A673 (cell line): ENCODE measurements around the gene TCAIM. TPM values are rescaled to one million over a fixed set of nuclear protein-coding genes. Genes with fewer than 3 reads are reported as not detected.
A peak's percentile ranks its signal among the peaks of the same experiment; 100 is the strongest.

ENCODE experiments used
- Bru-seq: library from RNA; stranded (reverse); fragments of 400-500 nt; gene quantifications from one replicate; lab custom pipeline; 2021; lab: Mats Ljungman, UMichigan
- BruChase-seq, 2 experiments: library from RNA; stranded (reverse); fragments of 400-500 nt; gene quantifications; one replicate each; lab custom pipeline; 2021; lab: Mats Ljungman, UMichigan
- BruUV-seq: library from RNA; stranded (reverse); fragments of 400-500 nt; replicated peaks from 2 replicates; lab custom pipeline; 2021; lab: Mats Ljungman, UMichigan
- CTCF ChIA-PET: fragments of 300-600 bp; sonication (Branson Sonifier 250); formaldehyde crosslinking; loops from one replicate; lab custom pipeline; 2022; ENCODE audit warnings: antibody characterized with exemption; lab: Charles Lee
- POLR2A ChIA-PET: fragments of 300-600 bp; sonication (Branson Sonifier 250); formaldehyde crosslinking; loops from one replicate; lab custom pipeline; 2022; ENCODE audit warnings: antibody characterized with exemption; ENCODE audit not compliant: low non-redundant PET; lab: Charles Lee
- DNase-seq: peaks from one replicate; pipeline ENCODE4 v3.0.0-alpha.2; 2015; ENCODE audit warnings: low spot score
- H3K27ac ChIP-seq: fragments of 200-600 bp; sonication (generic); 2 replicates; pipeline ENCODE4 v1.5.1; 2016; ENCODE audit warnings: mixed run types, low read depth, mild to moderate bottlenecking, mixed read lengths, antibody characterized with exemption, low read length; ENCODE audit not compliant: poor library complexity, severe bottlenecking
- H3K27me3 ChIP-seq: fragments of 200-600 bp; sonication (generic); replicated peaks from 2 replicates; pipeline ENCODE4 v1.6.1; 2017; ENCODE audit warnings: mixed run types, low read depth, mild to moderate bottlenecking, mixed read lengths, antibody characterized with exemption, low read length; ENCODE audit not compliant: insufficient read depth, poor library complexity
- H3K36me3 ChIP-seq: fragments of 200-600 bp; sonication (generic); 2 replicates; pipeline ENCODE4 v1.6.1; 2016; ENCODE audit warnings: mixed run types, mild to moderate bottlenecking, mixed read lengths, antibody characterized with exemption, low read length; ENCODE audit not compliant: insufficient read depth, poor library complexity, severe bottlenecking
- H3K4me1 ChIP-seq: fragments of 200-600 bp; sonication (generic); 2 replicates; pipeline ENCODE4 v1.6.1; 2017; ENCODE audit warnings: mixed run types, mild to moderate bottlenecking, mixed read lengths, antibody characterized with exemption, low read length; ENCODE audit not compliant: insufficient read depth, poor library complexity, severe bottlenecking
- H3K4me3 ChIP-seq: fragments of 200-600 bp; sonication (generic); 2 replicates; pipeline ENCODE4 v1.5.1; 2016; ENCODE audit warnings: low read depth, mixed run types, mild to moderate bottlenecking, mixed read lengths, low read length; ENCODE audit not compliant: poor library complexity, severe bottlenecking
- H3K9me3 ChIP-seq: fragments of 200-600 bp; sonication (generic); 2 replicates; pipeline ENCODE4 v1.6.1; 2016; ENCODE audit warnings: mixed run types, low read depth, mild to moderate bottlenecking, mixed read lengths, antibody characterized with exemption, low read length; ENCODE audit not compliant: poor library complexity, severe bottlenecking
- EZH2 ChIP-seq: fragments of 200-600 bp; sonication (generic); IDR thresholded peaks from 2 replicates; pipeline ENCODE4 v1.6.1; 2017; ENCODE audit warnings: borderline replicate concordance, low read depth, mild to moderate bottlenecking, mixed read lengths, antibody characterized with exemption, low read length; ENCODE audit not compliant: poor library complexity, severe bottlenecking
- intact Hi-C: fragments of 100-400 bp; cut with micrococcal nuclease; formaldehyde crosslinking; loops from one replicate; pipeline ENCODE4 v1.10.0; 2022; ENCODE audit not compliant: unreplicated experiment
- long read RNA-seq: library from polyadenylated mRNA; stranded (forward); transcript quantifications from one replicate; pipeline ENCODE4 v2.0.0, GENCODE V29; 2022
- total RNA-seq: library from RNA; stranded (reverse); gene quantifications from 2 replicates; pipeline ENCODE4 v1.2.3, GENCODE V29; 2021
- TF ChIP-seq, protein P1 (sequence below): fragments of 300-800, 200-600 bp; sonication (generic); conservative IDR thresholded peaks from 2 replicates; pipeline ENCODE4 v1.5.1; 2017; ENCODE audit warnings: low read depth, mild to moderate bottlenecking, antibody characterized with exemption, low read length, moderate library complexity, mixed read lengths

The TCAIM gene, protein sequence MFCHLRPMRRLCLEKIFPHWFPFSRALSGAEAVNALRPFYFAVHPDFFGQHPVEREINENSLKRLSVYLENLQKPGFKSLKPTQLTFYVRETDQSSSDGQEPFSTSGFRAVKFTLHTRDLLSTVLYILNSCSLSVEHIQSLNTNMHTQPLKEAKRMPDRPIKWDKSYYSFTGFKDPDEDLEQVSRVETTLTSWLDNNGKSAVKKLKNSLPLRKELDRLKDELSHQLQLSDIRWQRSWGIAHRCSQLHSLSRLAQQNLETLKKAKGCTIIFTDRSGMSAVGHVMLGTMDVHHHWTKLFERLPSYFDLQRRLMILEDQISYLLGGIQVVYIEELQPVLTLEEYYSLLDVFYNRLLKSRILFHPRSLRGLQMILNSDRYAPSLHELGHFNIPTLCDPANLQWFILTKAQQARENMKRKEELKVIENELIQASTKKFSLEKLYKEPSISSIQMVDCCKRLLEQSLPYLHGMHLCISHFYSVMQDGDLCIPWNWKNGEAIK
- 19.1 and 21.7 TPM in 2 replicates for total RNA-seq
- percentile 72 among the genes with signal in this experiment for Bru-seq, nascent RNA
- percentile 71 among the genes with signal in this experiment for BruChase-seq, experiment 1, labeled RNA remaining after a 2-hour chase
- BruChase-seq, experiment 2, labeled RNA remaining after a 6-hour chase = percentile 83 among the genes with signal in this experiment
- long read RNA-seq, transcript TCAIM-203 (4 exons, 2,178 nt) = major isoform, 5 of 21 reads
- long read RNA-seq, partial matches to known transcripts = 0 of 21 reads
- long read RNA-seq, other reads (novel, unspliced or antisense) = 7 of 21 reads

DNA sequence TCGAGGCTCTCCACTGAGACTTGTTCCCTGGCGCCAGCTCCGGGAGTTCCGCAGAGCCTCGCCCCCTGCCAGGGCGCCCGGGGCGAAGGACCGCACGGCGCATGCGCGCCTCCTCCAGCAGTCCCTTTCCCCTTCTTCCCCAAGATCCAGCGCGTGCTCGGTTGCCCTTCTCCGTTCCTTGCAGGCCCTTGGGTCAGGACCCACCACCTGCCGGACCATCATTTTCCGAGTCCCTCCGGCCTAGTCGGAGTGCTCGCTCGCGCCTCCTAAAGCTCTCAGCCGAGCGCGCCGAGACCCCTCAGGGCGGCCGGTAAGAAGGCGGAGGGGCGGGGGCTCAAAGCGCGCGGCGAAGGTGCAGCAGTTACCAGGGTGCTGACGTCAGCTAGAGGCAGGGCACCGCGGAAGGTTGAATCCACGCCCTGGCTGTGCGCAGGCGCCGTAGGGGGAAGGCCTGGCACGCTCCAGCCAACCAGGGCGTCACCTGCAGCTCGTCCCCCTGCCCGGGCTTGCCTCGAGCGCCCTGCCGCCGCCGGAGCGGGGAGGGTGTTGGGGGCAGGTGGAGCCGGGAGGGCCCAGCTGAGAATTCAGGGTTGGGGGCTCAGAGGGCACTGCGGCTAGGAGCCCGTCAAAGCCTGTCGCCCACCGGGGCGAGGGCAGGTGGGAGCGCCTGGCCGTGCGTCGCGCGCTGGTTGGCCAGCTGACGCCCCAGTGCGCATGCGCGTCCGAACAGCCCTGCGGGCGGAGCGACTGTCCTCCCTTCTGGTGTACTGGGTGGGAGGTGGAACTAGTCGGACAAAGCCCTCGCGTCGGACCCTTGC is at the start of gene TCAIM:
TSS of gene TCAIM (plus strand) at position 757 of the 818 bp plus-strand sequence. CDS start 16,017 bp downstream, outside the sequence.
- H3K36me3 ChIP-seq = no peaks in the 10 kb centered on the region
- intact Hi-C loops = no loop called here
- no peaks in the 10 kb centered on the region for H3K9me3 ChIP-seq
- TF ChIP-seq, protein P1, sequence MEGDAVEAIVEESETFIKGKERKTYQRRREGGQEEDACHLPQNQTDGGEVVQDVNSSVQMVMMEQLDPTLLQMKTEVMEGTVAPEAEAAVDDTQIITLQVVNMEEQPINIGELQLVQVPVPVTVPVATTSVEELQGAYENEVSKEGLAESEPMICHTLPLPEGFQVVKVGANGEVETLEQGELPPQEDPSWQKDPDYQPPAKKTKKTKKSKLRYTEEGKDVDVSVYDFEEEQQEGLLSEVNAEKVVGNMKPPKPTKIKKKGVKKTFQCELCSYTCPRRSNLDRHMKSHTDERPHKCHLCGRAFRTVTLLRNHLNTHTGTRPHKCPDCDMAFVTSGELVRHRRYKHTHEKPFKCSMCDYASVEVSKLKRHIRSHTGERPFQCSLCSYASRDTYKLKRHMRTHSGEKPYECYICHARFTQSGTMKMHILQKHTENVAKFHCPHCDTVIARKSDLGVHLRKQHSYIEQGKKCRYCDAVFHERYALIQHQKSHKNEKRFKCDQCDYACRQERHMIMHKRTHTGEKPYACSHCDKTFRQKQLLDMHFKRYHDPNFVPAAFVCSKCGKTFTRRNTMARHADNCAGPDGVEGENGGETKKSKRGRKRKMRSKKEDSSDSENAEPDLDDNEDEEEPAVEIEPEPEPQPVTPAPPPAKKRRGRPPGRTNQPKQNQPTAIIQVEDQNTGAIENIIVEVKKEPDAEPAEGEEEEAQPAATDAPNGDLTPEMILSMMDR = no peak
- no peak for TF ChIP-seq EZH2
- H3K27ac ChIP-seq = peak within 1 kb of the TSS; percentile 93
- POLR2A ChIA-PET = no interaction called here
- no peaks in the 10 kb centered on the region for H3K27me3 ChIP-seq
- DNase-seq = peak; percentile 95
- no TSS peak for BruUV-seq
- H3K4me3 ChIP-seq = peak within 1 kb of the TSS; percentile 62
- CTCF ChIA-PET = interaction anchor here (0.7 kb wide), 1 partner anchor 182 kb away, joined by 3 read pairs; no protein-coding TSS in a partner anchor
- peaks cover 12% of the 10 kb centered on the region for H3K4me1 ChIP-seq

GRCh38 chr3:44289882-44290462 is 48.6 kb upstream of the TCAIM start:
- no TSS peak for BruUV-seq
- no peaks in the 10 kb centered on the region for H3K4me1 ChIP-seq
- H3K9me3 ChIP-seq = no peaks in the 10 kb centered on the region
- no peak overlapping the region for H3K27ac ChIP-seq
- intact Hi-C loops = no loop called here
- TF ChIP-seq EZH2 = no peak
- TF ChIP-seq, protein P1 = no peak
- CTCF ChIA-PET = no interaction called here
- peak; percentile 14 for DNase-seq
- H3K27me3 ChIP-seq = no peaks in the 10 kb centered on the region
- no peaks in the 10 kb centered on the region for H3K36me3 ChIP-seq
- H3K4me3 ChIP-seq = no peak overlapping the region
- POLR2A ChIA-PET = no interaction called here

DNA sequence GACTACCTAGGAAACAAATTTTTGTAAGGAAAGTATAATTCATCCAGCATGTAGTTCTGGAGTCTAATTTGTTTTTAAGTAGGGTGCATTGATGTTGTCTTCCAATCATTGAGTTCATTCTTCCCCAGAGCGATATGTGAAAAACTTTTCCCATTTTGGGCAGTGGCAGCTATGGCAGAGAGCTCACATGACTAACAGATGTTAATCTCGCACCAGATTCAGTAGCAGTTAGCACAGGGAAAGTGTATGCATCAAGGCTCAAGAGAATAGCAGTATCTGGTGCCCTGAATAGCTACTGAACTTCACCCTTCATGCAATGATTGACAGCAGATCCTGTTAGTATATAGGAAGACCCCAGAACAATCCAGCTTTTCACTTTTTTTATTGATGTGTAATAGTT is 46.3 kb upstream of the TCAIM start:
- POLR2A ChIA-PET = no interaction called here
- intact Hi-C loops = no loop called here
- TF ChIP-seq, protein P1 = no peak
- no peak for TF ChIP-seq EZH2
- no peak overlapping the region for H3K4me3 ChIP-seq
- no peaks in the 10 kb centered on the region for H3K9me3 ChIP-seq
- no TSS peak for BruUV-seq
- CTCF ChIA-PET = no interaction called here
- no peaks in the 10 kb centered on the region for H3K4me1 ChIP-seq
- H3K36me3 ChIP-seq = no peaks in the 10 kb centered on the region
- no peak overlapping the region for H3K27ac ChIP-seq
- no peak for DNase-seq
- no peaks in the 10 kb centered on the region for H3K27me3 ChIP-seq
